Activated T-helper 1 cell treated with anti-CD3 and anti-CD28 coated beads, Interleukin-2, amount 50 U/mL, for 16 hours (primary cell): ENCODE measurements around the gene PLP2.

Source experiments
- DNase-seq, 2 donors: peaks; one replicate each; pipeline ENCODE4 v3.0.0-alpha.2; 2020; ENCODE audit warnings: low read depth in 1 of 2, low spot score in 1 of 2

The PLP2 gene

GRCh38 chrX:49208399-49208798 lies 36.7 kb downstream of the PLP2 start:
- no peak for DNase-seq

GRCh38 chrX:49209434-49210251 lies 37.9 kb downstream of the PLP2 start:
- DNase-seq, result no peak

- no peak for DNase-seq
Measured at GRCh38 chrX:49210406-49210805, 38.7 kb downstream of the PLP2 start.

GRCh38 chrX:49211074-49211473 lies 39.4 kb downstream of the PLP2 start:
- DNase-seq, result no peak

DNA sequence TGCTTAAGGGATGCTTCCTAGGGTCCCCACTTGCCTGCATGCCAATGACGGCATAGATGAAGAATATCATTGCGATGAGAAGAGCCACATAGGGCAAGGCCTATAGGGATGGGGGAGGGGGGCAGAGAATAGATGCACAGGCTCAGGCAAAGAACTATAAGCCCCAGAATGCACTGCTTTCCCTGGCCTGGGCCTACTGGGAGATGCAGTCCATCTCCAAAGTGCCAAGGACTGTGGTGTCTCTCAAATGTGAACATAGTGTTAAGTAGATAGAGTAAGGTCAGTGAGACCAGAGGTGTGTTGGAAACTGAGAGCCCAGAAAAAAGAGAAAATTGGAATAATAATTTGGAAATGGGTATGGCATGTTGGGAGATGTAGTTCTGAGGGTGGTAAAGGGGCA lies 40.5 kb downstream of the PLP2 start:
- DNase-seq, result no peak

DNA sequence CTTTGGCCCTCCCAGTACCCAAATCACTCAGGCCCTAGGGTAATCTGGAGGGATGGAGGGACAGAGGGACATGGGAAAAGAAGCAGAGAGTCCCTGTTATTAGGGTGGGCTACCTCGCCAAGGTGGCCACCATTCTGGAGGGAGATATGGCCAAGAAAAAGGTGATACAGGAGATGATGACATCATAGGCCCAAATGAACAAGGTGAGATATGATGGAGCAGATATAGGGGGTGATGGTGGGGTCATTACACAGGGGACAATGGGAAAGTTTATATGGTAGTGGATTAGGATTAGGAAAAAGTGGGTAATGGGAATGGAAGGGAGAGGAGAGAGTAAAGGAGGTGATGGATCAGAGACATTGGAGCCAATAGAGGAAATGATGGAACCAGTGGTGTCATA lies 41.2 kb downstream of the PLP2 start:
- DNase-seq, result no peak

GRCh38 chrX:49214416-49214815 lies 42.7 kb downstream of the PLP2 start:
- no peak for DNase-seq

DNA sequence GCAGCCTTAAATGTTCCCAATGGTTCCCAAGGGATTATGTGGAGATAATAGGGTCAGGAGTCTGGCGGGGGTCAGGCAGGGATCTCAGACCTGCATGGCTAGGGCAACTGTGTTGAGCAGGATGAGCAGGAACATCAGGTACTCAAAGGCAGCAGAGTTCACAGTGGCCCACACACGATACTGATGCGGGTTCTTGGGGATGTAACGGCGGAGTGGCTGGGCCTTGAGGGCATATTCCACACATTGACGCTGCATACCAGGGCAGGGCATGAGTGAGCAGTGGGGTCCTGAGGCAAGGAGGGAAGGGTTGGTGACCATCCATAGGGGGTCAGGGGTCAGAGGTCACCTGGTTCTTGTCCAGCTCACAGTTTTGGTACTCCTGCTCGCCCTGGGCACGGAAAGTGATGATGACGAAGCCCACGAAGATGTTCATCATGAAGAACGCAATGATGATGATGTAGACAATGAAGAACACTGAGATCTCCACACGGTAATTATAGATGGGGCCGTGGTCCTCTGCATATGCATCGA lies 43.4 kb downstream of the PLP2 start:
- DNase-seq, result no peak

GRCh38 chrX:49220100-49220499 lies 48.4 kb downstream of the PLP2 start:
- DNase-seq, result no peak

- no peak for DNase-seq
Measured at GRCh38 chrX:49221868-49222267, 50.2 kb downstream of the PLP2 start.
